Kidney epithelial cell (primary cell): Measurements from ENCODE around the gene RESP18. TPM values are rescaled to one million over a fixed set of nuclear protein-coding genes. Genes with fewer than 3 reads are reported as not detected.

Experiments used
- DNase-seq: peaks from one replicate; pipeline ENCODE4 v3.0.0-alpha.2; 2010; ENCODE audit warnings: low read depth
- H3K27me3 ChIP-seq: 2 replicates; pipeline ENCODE4 v1.6.0; 2011; ENCODE audit warnings: low read length; ENCODE audit not compliant: control insufficient read depth, insufficient read depth
- H3K36me3 ChIP-seq: 2 replicates; pipeline ENCODE4 v1.5.1; 2011; ENCODE audit warnings: low read length; ENCODE audit not compliant: control insufficient read depth, insufficient read depth
- H3K4me3 ChIP-seq: 2 replicates; pipeline ENCODE4 v1.5.1; 2011; ENCODE audit warnings: low read depth, mild to moderate bottlenecking, control low read depth, low read length
- total RNA-seq: library from RNA; depleted of rRNA; stranded (reverse); fragments of >200 nt; gene quantifications from 2 replicates; pipeline ENCODE4 v1.2.3, GENCODE V29; 2015
- TF ChIP-seq, protein P1 (sequence below): IDR thresholded peaks from 2 replicates; pipeline ENCODE4 v1.5.1; 2011; ENCODE audit warnings: mild to moderate bottlenecking, moderate library complexity, low read length, control low read depth, inconsistent platforms; ENCODE audit not compliant: insufficient read depth, poor library complexity, severe bottlenecking

The RESP18 gene
- total RNA-seq, 1 donor from 2014 or later = not detected

DNA sequence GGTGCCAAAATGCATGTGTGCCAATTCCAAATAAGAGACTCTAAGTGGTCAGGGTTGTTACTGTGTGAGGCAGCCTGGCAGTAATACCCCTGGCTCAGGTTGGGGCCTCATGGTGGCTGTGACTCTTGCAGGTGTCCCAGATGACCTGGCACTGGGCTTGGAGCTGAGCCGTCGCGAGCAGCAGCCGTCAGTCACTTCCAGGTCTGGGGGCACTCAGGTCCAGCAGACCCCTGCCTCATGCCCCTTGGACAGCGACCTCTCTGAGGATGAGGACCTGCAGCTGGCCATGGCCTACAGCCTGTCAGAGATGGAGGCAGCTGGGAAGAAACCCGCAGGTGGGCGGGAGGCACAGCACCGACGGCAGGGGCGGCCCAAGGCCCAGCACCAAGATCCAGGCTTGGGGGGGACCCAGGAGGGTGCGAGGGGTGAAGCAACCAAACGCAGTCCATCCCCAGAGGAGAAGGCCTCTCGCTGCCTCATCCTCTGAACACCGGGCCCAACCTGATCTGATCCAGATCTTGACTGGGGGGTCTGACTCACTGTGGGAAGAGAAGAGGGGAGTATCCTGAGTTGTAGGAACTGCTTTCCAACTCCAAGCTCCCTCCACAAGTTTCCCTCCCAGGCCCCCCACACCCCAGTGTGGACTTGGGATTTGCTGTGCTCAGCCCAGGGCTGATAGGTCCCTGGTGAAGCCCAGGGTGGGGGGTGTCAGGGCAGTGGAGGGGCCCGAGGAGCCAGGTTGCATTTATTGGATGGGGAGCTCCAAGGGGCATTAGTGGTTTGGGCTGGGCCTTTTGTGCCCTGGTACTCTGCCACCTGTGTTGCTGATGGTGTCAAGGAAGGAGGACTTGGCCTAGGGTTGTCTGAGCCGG, 47.8 kb downstream of the RESP18 start:
- Histone ChIP-seq H3K27me3 (no peaks in the 10 kb centered on the region), H3K4me3 (no peak overlapping the region), H3K36me3 (no peaks in the 10 kb centered on the region)
- DNase-seq = no peak
- TF ChIP-seq, protein P1, sequence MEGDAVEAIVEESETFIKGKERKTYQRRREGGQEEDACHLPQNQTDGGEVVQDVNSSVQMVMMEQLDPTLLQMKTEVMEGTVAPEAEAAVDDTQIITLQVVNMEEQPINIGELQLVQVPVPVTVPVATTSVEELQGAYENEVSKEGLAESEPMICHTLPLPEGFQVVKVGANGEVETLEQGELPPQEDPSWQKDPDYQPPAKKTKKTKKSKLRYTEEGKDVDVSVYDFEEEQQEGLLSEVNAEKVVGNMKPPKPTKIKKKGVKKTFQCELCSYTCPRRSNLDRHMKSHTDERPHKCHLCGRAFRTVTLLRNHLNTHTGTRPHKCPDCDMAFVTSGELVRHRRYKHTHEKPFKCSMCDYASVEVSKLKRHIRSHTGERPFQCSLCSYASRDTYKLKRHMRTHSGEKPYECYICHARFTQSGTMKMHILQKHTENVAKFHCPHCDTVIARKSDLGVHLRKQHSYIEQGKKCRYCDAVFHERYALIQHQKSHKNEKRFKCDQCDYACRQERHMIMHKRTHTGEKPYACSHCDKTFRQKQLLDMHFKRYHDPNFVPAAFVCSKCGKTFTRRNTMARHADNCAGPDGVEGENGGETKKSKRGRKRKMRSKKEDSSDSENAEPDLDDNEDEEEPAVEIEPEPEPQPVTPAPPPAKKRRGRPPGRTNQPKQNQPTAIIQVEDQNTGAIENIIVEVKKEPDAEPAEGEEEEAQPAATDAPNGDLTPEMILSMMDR = no peak

- DNase-seq = no peak
- Histone ChIP-seq H3K4me3 (no peak overlapping the region), H3K36me3 (no peaks in the 10 kb centered on the region), H3K27me3 (no peaks in the 10 kb centered on the region)
- TF ChIP-seq, protein P1 = no peak
Observed at GRCh38 chr2:219282943-219283581, 49.5 kb downstream of the RESP18 start.

DNA sequence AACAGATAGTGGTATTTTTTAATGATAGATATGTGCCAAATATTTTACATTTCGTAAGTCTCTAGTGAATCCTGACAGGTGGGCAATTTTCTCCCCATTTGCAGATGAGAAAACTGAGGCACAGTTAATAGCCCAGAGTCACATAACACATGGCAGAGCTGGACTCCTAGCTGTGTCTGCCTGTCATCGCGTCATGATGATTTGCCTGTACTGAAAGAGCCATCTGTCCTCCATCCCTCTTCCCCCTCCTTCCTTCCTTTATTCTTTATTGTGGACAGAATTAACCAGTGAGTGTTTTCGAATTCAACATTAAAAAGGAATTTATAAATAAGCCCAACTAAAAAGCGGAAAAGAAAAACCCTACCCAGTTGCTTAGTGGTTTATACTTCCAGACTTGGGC, 50.2 kb downstream of the RESP18 start:
- Histone ChIP-seq H3K4me3 (no peak overlapping the region), H3K36me3 (no peaks in the 10 kb centered on the region), H3K27me3 (no peaks in the 10 kb centered on the region)
- DNase-seq = no peak
- TF ChIP-seq, protein P1 = no peak

- H3K36me3 ChIP-seq = no peaks in the 10 kb centered on the region
- TF ChIP-seq, protein P1 = no peak
- H3K27me3 ChIP-seq = no peaks in the 10 kb centered on the region
- no peak for DNase-seq
- no peak overlapping the region for H3K4me3 ChIP-seq
Observed at GRCh38 chr2:219281588-219281987, 51.0 kb downstream of the RESP18 start.

DNA sequence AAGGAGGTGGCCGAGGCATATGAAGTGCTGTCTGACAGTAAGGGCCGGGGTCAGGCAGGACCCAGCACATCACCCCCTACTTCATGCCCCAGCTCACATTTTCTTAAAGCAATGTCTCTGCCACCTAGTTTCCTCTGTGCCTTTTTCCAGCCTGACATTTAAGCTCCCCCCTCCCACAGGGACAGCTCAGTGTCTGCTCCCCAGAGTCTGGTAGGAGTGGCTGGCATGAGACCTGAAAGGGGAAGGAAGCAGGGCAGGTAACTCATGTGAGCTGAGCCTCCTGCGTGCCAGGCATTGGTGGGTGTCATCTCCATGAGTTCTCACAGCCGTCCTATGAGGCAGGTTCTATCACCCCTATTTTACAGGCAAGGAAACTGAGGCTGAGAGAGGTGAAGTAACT, 51.9 kb downstream of the RESP18 start:
- TF ChIP-seq, protein P1 = no peak
- H3K36me3 ChIP-seq = no peaks in the 10 kb centered on the region
- no peak for DNase-seq

More for the DNA sequence above, 51.9 kb downstream of the RESP18 start:
- no peak overlapping the region for H3K4me3 ChIP-seq
- no peaks in the 10 kb centered on the region for H3K27me3 ChIP-seq
